Measurements from ENCODE around the gene HDAC5.

HDAC5 gene

GRCh38 chr17:44071198-44071520 is 52.3 kb downstream of the HDAC5 start:
- H3K4me3 ChIP-seq (ENCODE audit: low read depth, low read length), result peak overlapping the region; percentile 58
- DNase-seq (ENCODE audit: low read depth), result no peak
- no peak for TF ChIP-seq CTCF (IDR thresholded peaks at IDR 0.05; ENCODE audit: insufficient read depth, low read depth, low read length, missing control alignments)

- peak; percentile 98 for DNase-seq (ENCODE audit: low read depth)
- H3K4me3 ChIP-seq (ENCODE audit: low read depth, low read length), result peak within 1 kb of the TSS; percentile 58
- no peak for TF ChIP-seq CTCF (IDR thresholded peaks at IDR 0.05; ENCODE audit: insufficient read depth, low read depth, low read length, missing control alignments)
Measured at GRCh38 chr17:44070455-44071197, 52.8 kb downstream of the HDAC5 start, which contains the start of gene G6PC3. TSS of gene G6PC3 (plus strand) at chr17:44070735. CDS start at chr17:44070966, 231 bp downstream.

DNA sequence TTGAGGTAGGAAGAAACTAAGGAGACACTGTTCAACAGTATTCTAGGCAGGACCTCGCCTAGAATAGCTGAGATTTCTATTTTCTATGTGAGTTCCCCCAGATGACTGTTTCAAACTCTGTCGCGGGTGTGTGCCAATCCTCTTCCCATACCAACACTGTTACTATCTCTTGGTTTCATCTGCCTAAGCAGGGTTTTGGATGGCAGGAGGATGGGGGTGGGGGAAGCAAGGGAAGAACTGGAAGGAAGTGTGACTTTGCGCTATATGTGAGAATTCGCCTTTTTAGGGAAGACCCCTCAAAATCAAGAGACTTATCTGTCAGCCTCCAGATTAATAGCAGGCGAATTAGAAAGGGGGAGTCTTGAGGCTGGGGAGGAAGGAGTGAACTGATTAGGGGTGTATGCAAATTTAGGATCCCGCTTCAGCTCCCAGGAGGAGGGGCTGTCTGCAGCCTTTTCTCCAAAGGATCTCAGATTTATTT is 53.4 kb downstream of the HDAC5 start:
- no peak for TF ChIP-seq CTCF (IDR thresholded peaks at IDR 0.05; ENCODE audit: insufficient read depth, low read depth, low read length, missing control alignments)
- DNase-seq (ENCODE audit: low read depth), result no peak
- H3K4me3 ChIP-seq (ENCODE audit: low read depth, low read length), result peak overlapping the region; percentile 58

GRCh38 chr17:44067545-44067940 is 55.9 kb downstream of the HDAC5 start:
- DNase-seq (ENCODE audit: low read depth), result no peak
- no peak overlapping the region for H3K4me3 ChIP-seq (ENCODE audit: low read depth, low read length)
- no peak for TF ChIP-seq CTCF (IDR thresholded peaks at IDR 0.05; ENCODE audit: insufficient read depth, low read depth, low read length, missing control alignments)

DNA sequence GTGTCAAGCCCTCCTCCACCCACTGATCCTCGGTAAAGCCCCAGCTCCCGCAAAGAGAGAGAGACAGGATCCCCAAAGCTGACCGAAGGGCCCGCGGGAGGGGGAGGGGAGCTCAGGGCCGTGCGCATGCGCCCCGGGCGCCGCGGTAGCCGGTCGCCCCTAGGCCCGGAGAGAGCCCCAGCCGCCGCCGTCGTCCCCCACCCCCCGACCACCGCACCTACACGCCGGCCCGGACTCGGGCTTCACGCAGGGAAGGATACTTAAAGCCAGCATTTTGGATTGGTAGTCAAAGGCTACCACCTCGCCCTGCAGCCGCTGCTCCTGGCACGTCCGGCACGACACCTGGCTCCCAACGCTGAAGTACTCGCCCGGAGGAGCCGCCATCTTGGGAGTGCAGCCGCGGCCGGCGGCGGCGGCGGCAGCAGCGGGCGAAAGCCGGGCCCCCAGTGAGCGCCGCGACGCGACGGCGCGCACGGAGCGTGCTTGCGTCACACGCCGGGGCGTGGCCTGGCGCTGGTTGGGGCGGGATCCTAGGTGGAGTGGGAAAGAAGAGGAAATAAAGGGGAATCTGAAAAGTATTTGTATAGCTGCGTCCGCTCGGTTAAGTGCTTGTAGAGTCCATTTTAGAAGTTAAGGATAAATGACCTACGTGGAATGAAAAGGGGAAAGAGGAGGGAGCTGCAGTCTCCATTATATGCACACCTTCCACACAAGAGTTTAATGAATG is 57.1 kb downstream of the HDAC5 start, which contains the start of gene LSM12:
Gene LSM12, minus strand, starts transcription at position 468 of the 727 bp plus-strand sequence. Its CDS starts 84 bp downstream, at position 384.
- DNase-seq (ENCODE audit: low read depth), result peak; percentile 95
- TF ChIP-seq CTCF (IDR thresholded peaks at IDR 0.05; ENCODE audit: insufficient read depth, low read depth, low read length, missing control alignments), result no peak
- H3K4me3 ChIP-seq (ENCODE audit: low read depth, low read length), result peak within 1 kb of the TSS; percentile 75

DNA sequence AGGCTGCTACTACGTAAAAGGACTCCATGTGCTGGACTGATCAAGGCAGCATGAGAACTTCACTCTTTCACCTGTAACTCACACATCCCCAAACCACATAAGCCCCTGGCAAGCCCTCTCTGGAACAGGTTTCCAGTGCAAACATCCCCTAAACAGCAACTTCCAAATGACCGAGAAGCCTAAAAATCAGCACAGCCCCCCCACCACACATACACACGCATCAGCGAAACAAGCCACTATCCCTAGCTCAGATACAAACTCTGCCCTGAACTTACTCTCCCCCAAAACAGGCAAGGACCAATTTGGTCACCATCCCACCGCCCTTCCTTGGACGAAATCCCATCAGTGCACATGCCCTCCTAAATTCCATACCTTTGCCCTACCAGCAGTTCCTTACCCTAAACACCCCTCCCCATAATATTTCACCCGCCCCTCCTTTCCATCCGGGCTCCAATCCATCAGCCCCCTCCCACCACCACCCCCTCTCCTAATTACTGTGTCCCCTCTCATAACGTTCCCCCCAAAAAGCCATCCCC is 57.7 kb downstream of the HDAC5 start:
- peak; percentile 32 for DNase-seq (ENCODE audit: low read depth)

More for the DNA sequence above, 57.7 kb downstream of the HDAC5 start:
- no peak for TF ChIP-seq CTCF (IDR thresholded peaks at IDR 0.05; ENCODE audit: insufficient read depth, low read depth, low read length, missing control alignments)
- H3K4me3 ChIP-seq (ENCODE audit: low read depth, low read length), result peak overlapping the region; percentile 75
